Spleen (tissue), 3 donors: ENCODE data around the gene TAB2.

ENCODE experiments used
- POLR2A ChIP-seq, 3 donors: fragments of 450-650 bp; IDR thresholded peaks; one replicate each; pipeline ENCODE4 v1.5.1; 2017; ENCODE audit warnings: antibody characterized with exemption in 3 of 3, mild to moderate bottlenecking in 1 of 3
- POLR2AphosphoS5 ChIP-seq, 3 donors: sonication (generic); formaldehyde crosslinking; IDR thresholded peaks; one replicate each; pipeline ENCODE4 v1.5.1; 2017; ENCODE audit warnings: antibody characterized with exemption in 3 of 3

DNA sequence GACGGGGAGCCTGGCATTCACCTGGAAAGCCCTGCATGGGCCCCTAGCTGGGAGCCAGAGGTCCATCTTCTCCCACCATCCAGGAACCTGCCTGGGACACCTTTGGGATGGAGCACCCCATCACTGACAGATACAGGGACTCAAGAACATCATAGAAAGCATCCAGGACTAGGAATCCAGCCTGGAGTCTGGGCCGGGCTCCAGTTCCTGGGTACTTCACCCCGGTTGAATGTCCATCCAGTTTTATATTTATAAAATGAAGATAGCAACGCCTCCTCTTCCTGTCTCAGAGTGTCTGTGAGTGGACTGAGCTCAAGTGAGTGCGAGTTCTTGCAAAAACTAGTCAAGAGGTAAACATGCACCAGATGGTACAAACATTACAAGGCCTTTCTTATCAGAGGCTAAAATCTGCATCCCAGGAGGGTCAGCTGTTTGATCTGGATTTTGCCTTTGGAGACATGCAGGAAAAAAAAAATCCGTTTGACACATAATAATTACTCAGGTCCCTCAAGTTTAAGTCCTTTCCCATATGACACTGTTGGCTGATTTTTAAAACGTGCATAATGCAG is 139.9 kb downstream of the TAB2 start:
- no peak for TF ChIP-seq POLR2A (IDR thresholded peaks at IDR 0.05)
- no peak for TF ChIP-seq POLR2AphosphoS5 (IDR thresholded peaks at IDR 0.05)
